ENCODE measurements around the gene UBTF. TPM values are rescaled to one million over a fixed set of nuclear protein-coding genes. Genes with fewer than 3 reads are reported as not detected.

UBTF gene
- total and polyA plus RNA-seq, 2 donors = 70.1 to 91.6 TPM

DNA sequence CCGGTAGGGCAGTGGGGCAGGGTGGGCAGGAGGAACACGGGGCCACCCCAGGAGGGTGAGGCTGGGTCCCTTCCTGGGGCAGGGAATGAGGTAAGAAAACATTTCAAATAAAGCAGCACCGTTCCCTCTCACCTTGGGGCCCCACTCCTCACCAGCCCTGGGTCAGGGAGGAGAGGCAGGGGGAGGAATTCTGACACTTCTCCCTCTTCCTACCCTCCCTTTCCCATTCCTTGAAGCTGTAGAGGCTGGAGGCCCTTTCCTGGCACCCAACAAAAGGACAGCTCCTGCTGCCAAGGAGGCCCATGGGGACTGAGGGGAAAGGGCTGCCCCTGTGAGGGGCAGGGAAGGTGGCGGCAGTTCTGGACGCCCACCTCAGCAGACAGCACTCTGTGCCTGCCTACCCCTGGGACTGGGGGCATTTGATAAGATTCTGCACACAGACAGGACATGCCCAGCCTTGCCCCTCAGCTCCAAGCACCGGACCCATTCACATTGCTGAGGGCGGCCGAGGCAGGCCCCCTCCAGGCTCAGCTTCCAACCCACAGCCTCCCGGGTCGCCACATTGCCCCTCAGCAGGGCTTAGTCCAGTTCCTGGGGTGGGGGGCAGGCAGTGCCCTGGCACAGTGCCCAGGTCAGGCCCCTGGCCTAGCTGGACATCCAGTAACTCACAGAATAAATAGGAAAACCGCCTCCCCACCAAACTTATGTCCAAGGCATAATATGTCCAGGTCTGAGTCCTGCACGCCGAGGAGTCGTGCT, 26.0 kb downstream of the UBTF start:
- 94% methylated on average over 14 of the region's 14 CpGs for WGBS
- Histone ChIP-seq H3K4me1 (ENCODE audit: control insufficient read depth in 2 of 2, insufficient read depth in 2 of 2, low read length in 2 of 2) (peaks cover 11 to 21% of the 10 kb centered on the region in 2 donors), H3K27me3 (ENCODE audit: control insufficient read depth in 2 of 2, insufficient read depth in 1 of 2, low read length in 1 of 2) (no peaks in the 10 kb centered on the region), H3K4me3 (ENCODE audit: low read length in 2 of 2) (no peak overlapping the region), H3K36me3 (ENCODE audit: control insufficient read depth in 2 of 2, insufficient read depth in 2 of 2, low read length in 1 of 2) (peaks cover 73 to 78% of the 10 kb centered on the region in 2 donors), H3K9me3 (ENCODE audit: control insufficient read depth in 2 of 2, insufficient read depth in 1 of 2, low read length in 1 of 2) (peaks cover 0 to 11% of the 10 kb centered on the region in 2 donors), H3K27ac (ENCODE audit: low read depth in 1 of 2, low read length in 1 of 2) (no peak overlapping the region)
- no peak for DNase-seq (ENCODE audit: low read depth in 6 of 9, low spot score in 9 of 9)

DNA sequence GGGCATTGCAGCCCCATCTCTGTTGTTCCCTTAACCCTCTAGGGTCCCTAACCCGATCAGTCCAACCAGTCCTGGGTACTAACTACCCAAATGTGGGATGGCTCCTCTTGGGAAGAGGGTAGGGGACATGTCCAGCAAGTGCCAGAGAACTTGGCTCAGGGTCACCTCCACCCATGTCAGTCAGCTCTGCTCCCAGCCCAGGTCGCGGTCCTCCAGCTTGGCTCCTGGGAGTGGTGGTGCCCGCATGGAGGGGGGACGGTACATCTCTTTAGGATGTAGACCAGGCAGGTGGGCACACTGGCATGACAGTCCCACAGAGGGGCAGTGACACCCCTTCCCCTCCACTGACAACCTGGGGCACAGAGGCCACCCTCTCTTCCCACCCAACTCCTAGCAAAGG, 26.7 kb downstream of the UBTF start:
- Histone ChIP-seq H3K4me1 (ENCODE audit: control insufficient read depth in 2 of 2, insufficient read depth in 2 of 2, low read length in 2 of 2) (peaks cover 11 to 20% of the 10 kb centered on the region in 2 donors), H3K36me3 (ENCODE audit: control insufficient read depth in 2 of 2, insufficient read depth in 2 of 2, low read length in 1 of 2) (peaks cover 73 to 76% of the 10 kb centered on the region in 2 donors), H3K4me3 (ENCODE audit: low read length in 2 of 2) (no peak overlapping the region), H3K27me3 (ENCODE audit: control insufficient read depth in 2 of 2, insufficient read depth in 1 of 2, low read length in 1 of 2) (no peaks in the 10 kb centered on the region), H3K9me3 (ENCODE audit: control insufficient read depth in 2 of 2, insufficient read depth in 1 of 2, low read length in 1 of 2) (peaks cover 0 to 8% of the 10 kb centered on the region in 2 donors), H3K27ac (ENCODE audit: low read depth in 1 of 2, low read length in 1 of 2) (peak overlapping the region in 1 of 2 donors; percentile 25)
- WGBS = 97% methylated on average over 5 of the region's 5 CpGs
- DNase-seq (ENCODE audit: low read depth in 6 of 9, low spot score in 9 of 9) = no peak

DNA sequence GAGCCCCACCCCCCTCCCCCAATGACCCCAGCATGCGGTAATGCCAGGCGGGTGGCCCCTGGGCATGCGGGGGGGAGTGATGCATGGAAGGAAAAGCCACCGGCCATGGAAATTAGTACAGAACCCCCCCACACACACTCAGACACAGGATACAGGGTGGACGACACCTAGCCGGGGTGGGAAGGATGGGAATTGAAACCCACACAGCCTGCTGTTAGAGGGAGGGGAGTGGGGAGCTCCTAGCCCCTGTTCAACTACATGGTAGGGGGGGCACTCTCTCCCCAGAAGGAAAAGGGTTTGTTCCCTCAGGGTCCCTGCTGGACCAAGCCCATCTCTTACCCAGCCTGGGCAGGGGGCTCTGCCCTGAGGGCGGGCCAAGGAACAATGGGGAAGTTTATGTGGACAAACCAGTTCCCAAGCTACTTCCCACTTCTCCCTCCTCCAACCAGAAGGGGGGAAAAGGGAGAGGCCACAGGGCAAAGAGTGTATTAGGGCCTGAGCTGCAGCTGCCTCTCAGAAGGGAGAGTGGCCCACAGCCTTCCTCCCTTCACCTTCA, 27.5 kb downstream of the UBTF start:
- WGBS = 93% methylated on average over 7 of the region's 7 CpGs
- no peaks in the 10 kb centered on the region for H3K27me3 ChIP-seq (ENCODE audit: control insufficient read depth in 2 of 2, insufficient read depth in 1 of 2, low read length in 1 of 2)
- H3K27ac ChIP-seq (ENCODE audit: low read depth in 1 of 2, low read length in 1 of 2) = no peak overlapping the region
- no peak overlapping the region for H3K4me3 ChIP-seq (ENCODE audit: low read length in 2 of 2)
- peaks cover 5 to 18% of the 10 kb centered on the region in 2 donors for H3K4me1 ChIP-seq (ENCODE audit: control insufficient read depth in 2 of 2, insufficient read depth in 2 of 2, low read length in 2 of 2)
- no peak for DNase-seq (ENCODE audit: low read depth in 6 of 9, low spot score in 9 of 9)
- H3K9me3 ChIP-seq (ENCODE audit: control insufficient read depth in 2 of 2, insufficient read depth in 1 of 2, low read length in 1 of 2) = peaks cover 0 to 7% of the 10 kb centered on the region in 2 donors
- peaks cover 65 to 69% of the 10 kb centered on the region in 2 donors for H3K36me3 ChIP-seq (ENCODE audit: control insufficient read depth in 2 of 2, insufficient read depth in 2 of 2, low read length in 1 of 2)

DNA sequence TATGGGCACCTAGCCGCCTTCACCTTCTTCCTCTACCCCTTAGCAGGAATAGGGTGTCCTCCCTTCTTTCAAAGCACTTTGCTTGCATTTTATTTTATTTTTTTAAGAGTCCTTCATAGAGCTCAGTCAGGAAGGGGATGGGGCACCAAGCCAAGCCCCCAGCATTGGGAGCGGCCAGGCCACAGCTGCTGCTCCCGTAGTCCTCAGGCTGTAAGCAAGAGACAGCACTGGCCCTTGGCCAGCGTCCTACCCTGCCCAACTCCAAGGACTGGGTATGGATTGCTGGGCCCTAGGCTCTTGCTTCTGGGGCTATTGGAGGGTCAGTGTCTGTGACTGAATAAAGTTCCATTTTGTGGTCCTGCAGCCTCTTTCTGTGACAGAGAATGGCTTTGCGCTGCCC, 28.1 kb downstream of the UBTF start:
- Histone ChIP-seq H3K27me3 (ENCODE audit: control insufficient read depth in 2 of 2, insufficient read depth in 1 of 2, low read length in 1 of 2) (no peaks in the 10 kb centered on the region), H3K27ac (ENCODE audit: low read depth in 1 of 2, low read length in 1 of 2) (no peak overlapping the region), H3K9me3 (ENCODE audit: control insufficient read depth in 2 of 2, insufficient read depth in 1 of 2, low read length in 1 of 2) (peaks cover 0 to 7% of the 10 kb centered on the region in 2 donors), H3K4me1 (ENCODE audit: control insufficient read depth in 2 of 2, insufficient read depth in 2 of 2, low read length in 2 of 2) (peaks cover 4 to 16% of the 10 kb centered on the region in 2 donors), H3K36me3 (ENCODE audit: control insufficient read depth in 2 of 2, insufficient read depth in 2 of 2, low read length in 1 of 2) (peaks cover 59 to 64% of the 10 kb centered on the region in 2 donors), H3K4me3 (ENCODE audit: low read length in 2 of 2) (no peak overlapping the region)
- no peak for DNase-seq (ENCODE audit: low read depth in 6 of 9, low spot score in 9 of 9)
- WGBS = 98% methylated on average over 5 of the region's 5 CpGs

DNA sequence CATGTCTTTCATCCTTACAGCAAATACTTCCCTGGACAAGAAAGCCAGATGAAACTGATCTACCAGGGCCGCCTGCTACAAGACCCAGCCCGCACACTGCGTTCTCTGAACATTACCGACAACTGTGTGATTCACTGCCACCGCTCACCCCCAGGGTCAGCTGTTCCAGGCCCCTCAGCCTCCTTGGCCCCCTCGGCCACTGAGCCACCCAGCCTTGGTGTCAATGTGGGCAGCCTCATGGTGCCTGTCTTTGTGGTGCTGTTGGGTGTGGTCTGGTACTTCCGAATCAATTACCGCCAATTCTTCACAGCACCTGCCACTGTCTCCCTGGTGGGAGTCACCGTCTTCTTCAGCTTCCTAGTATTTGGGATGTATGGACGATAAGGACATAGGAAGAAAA, 29.0 kb downstream of the UBTF start:
- WGBS = 97% methylated on average over 10 of the region's 10 CpGs

DNA sequence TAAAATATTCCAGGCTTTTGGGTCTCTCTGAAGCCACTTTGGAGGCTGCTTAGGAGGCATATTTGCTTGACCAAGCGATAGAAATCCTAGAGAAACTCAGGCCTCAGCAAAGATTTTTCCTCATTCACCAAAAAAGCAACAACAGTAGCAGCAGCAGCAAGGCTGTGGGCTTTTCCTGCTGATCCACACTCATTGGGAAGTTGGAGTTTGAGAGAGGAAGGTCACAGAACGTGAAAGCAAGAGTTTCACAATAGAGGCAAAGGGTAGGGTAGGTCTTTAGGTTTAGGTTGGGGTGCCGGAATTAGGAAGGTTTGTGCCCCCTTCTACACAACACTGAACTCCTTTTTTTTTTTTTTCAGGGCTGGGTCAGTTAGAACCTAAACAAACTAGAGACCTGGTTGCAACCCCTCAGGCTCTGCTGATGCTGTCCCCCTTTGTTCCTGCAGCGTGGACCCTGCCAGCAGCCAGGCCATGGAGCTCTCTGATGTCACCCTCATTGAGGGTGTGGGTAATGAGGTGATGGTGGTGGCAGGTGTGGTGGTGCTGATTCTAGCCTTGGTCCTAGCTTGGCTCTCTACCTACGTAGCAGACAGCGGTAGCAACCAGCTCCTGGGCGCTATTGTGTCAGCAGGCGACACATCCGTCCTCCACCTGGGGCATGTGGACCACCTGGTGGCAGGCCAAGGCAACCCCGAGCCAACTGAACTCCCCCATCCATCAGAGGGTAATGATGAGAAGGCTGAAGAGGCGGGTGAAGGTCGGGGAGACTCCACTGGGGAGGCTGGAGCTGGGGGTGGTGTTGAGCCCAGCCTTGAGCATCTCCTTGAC, 30.7 kb downstream of the UBTF start:
- peaks cover 0 to 7% of the 10 kb centered on the region in 2 donors for H3K9me3 ChIP-seq (ENCODE audit: control insufficient read depth in 2 of 2, insufficient read depth in 1 of 2, low read length in 1 of 2)
- no peak overlapping the region for H3K4me3 ChIP-seq (ENCODE audit: low read length in 2 of 2)
- H3K27me3 ChIP-seq (ENCODE audit: control insufficient read depth in 2 of 2, insufficient read depth in 1 of 2, low read length in 1 of 2) = no peaks in the 10 kb centered on the region
- peaks cover 39 to 41% of the 10 kb centered on the region in 2 donors for H3K36me3 ChIP-seq (ENCODE audit: control insufficient read depth in 2 of 2, insufficient read depth in 2 of 2, low read length in 1 of 2)
- H3K4me1 ChIP-seq (ENCODE audit: control insufficient read depth in 2 of 2, insufficient read depth in 2 of 2, low read length in 2 of 2) = peaks cover 17 to 23% of the 10 kb centered on the region in 2 donors
- no peak for DNase-seq (ENCODE audit: low read depth in 6 of 9, low spot score in 9 of 9)
- 97% methylated on average over 12 of the region's 12 CpGs for WGBS
- no peak overlapping the region for H3K27ac ChIP-seq (ENCODE audit: low read depth in 1 of 2, low read length in 1 of 2)

More for the DNA sequence above, 29.0 kb downstream of the UBTF start:
- peaks cover 51 to 56% of the 10 kb centered on the region in 2 donors for H3K36me3 ChIP-seq (ENCODE audit: control insufficient read depth in 2 of 2, insufficient read depth in 2 of 2, low read length in 1 of 2)
- DNase-seq (ENCODE audit: low read depth in 6 of 9, low spot score in 9 of 9) = no peak
- H3K4me3 ChIP-seq (ENCODE audit: low read length in 2 of 2) = no peak overlapping the region
- peaks cover 6 to 22% of the 10 kb centered on the region in 2 donors for H3K4me1 ChIP-seq (ENCODE audit: control insufficient read depth in 2 of 2, insufficient read depth in 2 of 2, low read length in 2 of 2)
- H3K27me3 ChIP-seq (ENCODE audit: control insufficient read depth in 2 of 2, insufficient read depth in 1 of 2, low read length in 1 of 2) = no peaks in the 10 kb centered on the region
- H3K27ac ChIP-seq (ENCODE audit: low read depth in 1 of 2, low read length in 1 of 2) = no peak overlapping the region
- H3K9me3 ChIP-seq (ENCODE audit: control insufficient read depth in 2 of 2, insufficient read depth in 1 of 2, low read length in 1 of 2) = peaks cover 0 to 7% of the 10 kb centered on the region in 2 donors

DNA sequence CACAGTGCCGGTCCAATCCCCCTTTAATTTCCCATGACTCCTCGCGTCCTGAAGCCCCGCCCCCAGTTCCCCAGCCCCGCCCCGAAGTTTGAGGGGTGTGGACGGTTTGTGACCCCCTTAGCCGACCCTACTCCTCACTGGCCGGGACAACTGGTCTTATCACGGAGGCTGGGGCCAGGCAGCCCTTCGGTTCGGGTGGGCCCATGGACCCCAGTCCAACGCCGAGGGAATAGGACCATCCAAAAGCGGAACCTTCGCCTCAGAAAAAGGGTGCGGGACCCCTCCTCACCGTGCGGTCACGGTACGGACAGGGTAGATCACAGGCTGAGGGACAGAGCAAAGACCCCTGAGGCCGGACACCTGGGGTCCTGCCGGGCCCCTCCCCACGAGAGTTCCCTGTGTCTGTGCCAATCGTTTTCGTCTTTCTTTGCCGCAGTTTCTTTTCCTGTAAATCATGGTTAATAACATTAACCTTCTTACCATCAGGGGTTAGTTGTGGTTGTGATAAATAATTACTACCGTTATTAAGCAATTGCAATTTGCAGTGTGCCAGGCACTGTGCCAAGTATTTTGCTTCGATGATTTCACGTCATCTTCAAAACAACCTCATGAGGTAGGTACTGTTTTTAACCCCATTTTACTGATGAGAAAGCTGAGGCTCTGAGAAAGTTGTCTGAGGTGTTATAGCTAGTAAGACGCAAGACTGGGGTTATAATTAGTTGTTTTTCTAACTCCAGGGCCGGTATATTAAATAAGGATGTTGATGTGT, 32.2 kb downstream of the UBTF start:
- Histone ChIP-seq H3K4me1 (ENCODE audit: control insufficient read depth in 2 of 2, insufficient read depth in 2 of 2, low read length in 2 of 2) (peaks cover 17 to 21% of the 10 kb centered on the region in 2 donors), H3K27me3 (ENCODE audit: control insufficient read depth in 2 of 2, insufficient read depth in 1 of 2, low read length in 1 of 2) (no peaks in the 10 kb centered on the region)

DNA sequence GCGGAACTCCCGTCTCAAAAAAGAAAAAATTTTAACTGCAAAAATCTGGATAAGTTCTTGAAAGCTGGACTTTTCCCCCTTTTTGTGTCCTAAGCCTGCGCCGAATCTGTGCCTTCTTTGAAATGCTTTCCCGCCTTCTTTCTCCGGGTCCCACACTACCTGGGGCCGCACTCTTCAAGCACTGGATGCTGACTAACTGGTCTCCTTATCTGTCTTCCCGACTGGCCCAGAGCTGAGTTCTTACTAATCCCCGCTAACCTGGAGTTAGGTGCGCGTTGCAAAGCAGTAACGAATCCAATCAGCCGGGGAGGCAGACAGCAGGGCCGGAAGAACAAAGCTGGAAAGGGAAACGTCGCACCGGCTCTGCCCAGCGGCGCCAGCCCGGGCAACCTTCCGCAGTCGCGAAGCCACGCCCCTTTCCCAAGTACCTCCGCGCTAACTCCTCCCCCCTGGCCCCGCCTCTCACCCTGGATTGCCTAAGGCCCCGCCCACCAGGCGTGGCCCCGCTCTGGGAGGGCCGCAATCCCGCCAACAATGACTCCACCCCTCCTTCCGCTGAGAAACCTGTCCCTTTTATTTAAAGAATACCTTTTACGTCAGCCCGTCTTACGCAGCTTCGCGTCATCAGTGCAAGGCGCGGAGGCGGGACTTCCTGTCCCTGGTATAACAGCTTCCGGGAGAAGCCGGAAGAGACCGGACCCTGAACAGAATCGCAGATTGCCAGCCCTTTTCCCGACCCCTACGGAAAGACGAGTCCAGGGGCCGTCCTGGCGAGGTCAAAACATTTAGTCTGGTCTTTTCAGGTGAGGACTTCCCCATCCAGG, 33.0 kb downstream of the UBTF start, which contains the start of gene TMUB2:
Gene TMUB2, plus strand, starts transcription at position 666 of the 824 bp plus-strand sequence. CDS start 737 bp downstream, outside the sequence.
- H3K27me3 ChIP-seq (ENCODE audit: control insufficient read depth in 2 of 2, insufficient read depth in 1 of 2, low read length in 1 of 2) = no peaks in the 10 kb centered on the region
- peak within 1 kb of the TSS; percentile 92 to 97 for H3K27ac ChIP-seq (ENCODE audit: low read depth in 1 of 2, low read length in 1 of 2)
- peaks cover 34 to 37% of the 10 kb centered on the region in 2 donors for H3K36me3 ChIP-seq (ENCODE audit: control insufficient read depth in 2 of 2, insufficient read depth in 2 of 2, low read length in 1 of 2)
- peaks cover 17 to 21% of the 10 kb centered on the region in 2 donors for H3K4me1 ChIP-seq (ENCODE audit: control insufficient read depth in 2 of 2, insufficient read depth in 2 of 2, low read length in 2 of 2)
- peak; percentile 97 to 100 (median 99) for DNase-seq (ENCODE audit: low read depth in 6 of 9, low spot score in 9 of 9)
- H3K4me3 ChIP-seq (ENCODE audit: low read length in 2 of 2) = peak within 1 kb of the TSS; percentile 81 to 92
- under 1% methylated on average over 50 of the region's 50 CpGs for WGBS
- H3K9me3 ChIP-seq (ENCODE audit: control insufficient read depth in 2 of 2, insufficient read depth in 1 of 2, low read length in 1 of 2) = peaks cover 0 to 3% of the 10 kb centered on the region in 2 donors

More for the DNA sequence above, 32.2 kb downstream of the UBTF start:
- WGBS = 3% methylated on average over 32 of the region's 32 CpGs
- Histone ChIP-seq H3K9me3 (ENCODE audit: control insufficient read depth in 2 of 2, insufficient read depth in 1 of 2, low read length in 1 of 2) (peaks cover 0 to 7% of the 10 kb centered on the region in 2 donors), H3K36me3 (ENCODE audit: control insufficient read depth in 2 of 2, insufficient read depth in 2 of 2, low read length in 1 of 2) (peaks cover 33 to 36% of the 10 kb centered on the region in 2 donors), H3K27ac (ENCODE audit: low read depth in 1 of 2, low read length in 1 of 2) (peak overlapping the region; percentile 92 to 97), H3K4me3 (ENCODE audit: low read length in 2 of 2) (peak overlapping the region; percentile 81 to 92)
- peak in 1 of 9 donors; percentile 18 for DNase-seq (ENCODE audit: low read depth in 6 of 9, low spot score in 9 of 9)
